MM.1S (cell line): ENCODE results near the gene PCDHGB1.
A peak's percentile ranks its signal among the peaks of the same experiment; 100 is the strongest.
"Not testable (repeated sequence)": the region's sequence is repeated elsewhere in the genome, so short reads cannot be mapped to it uniquely, and the experiment has no call there.

Experiments
- DNase-seq: peaks from one replicate; pipeline ENCODE4 v3.0.0-alpha.2; 2015
- H2AFZ ChIP-seq: fragments of 300-600 bp; sonication (generic); 2 replicates; pipeline ENCODE4 v1.6.0; 2016; ENCODE audit warnings: antibody characterized with exemption, low read length
- H3F3A ChIP-seq: fragments of 300-600 bp; sonication (generic); 2 replicates; pipeline ENCODE4 v1.6.1; 2016; ENCODE audit warnings: mild to moderate bottlenecking, antibody characterized with exemption, low read length, moderate library complexity, mixed read lengths; ENCODE audit not compliant: insufficient read depth
- H3K27ac ChIP-seq: fragments of 300-600 bp; sonication (generic); 2 replicates; pipeline ENCODE4 v1.5.1; 2016; ENCODE audit warnings: mild to moderate bottlenecking, low read length
- H3K27me3 ChIP-seq: fragments of 300-600 bp; sonication (generic); replicated peaks from 2 replicates; pipeline ENCODE4 v1.6.0; 2016; ENCODE audit warnings: low read length; ENCODE audit not compliant: insufficient read depth
- H3K36me3 ChIP-seq: fragments of 300-600 bp; sonication (generic); replicated peaks from 2 replicates; pipeline ENCODE4 v1.6.1; 2016; ENCODE audit warnings: mild to moderate bottlenecking, low read length, mixed read lengths; ENCODE audit not compliant: insufficient read depth
- H3K4me1 ChIP-seq: fragments of 300-600 bp; sonication (generic); 2 replicates; pipeline ENCODE4 v1.6.1; 2016; ENCODE audit warnings: low read length, mixed read lengths
- H3K4me2 ChIP-seq: fragments of 300-600 bp; sonication (generic); 2 replicates; pipeline ENCODE4 v1.6.0; 2016; ENCODE audit warnings: low read depth, low read length
- H3K4me3 ChIP-seq: fragments of 300-600 bp; sonication (generic); 2 replicates; pipeline ENCODE4 v1.5.1; 2016; ENCODE audit warnings: low read length, mixed read lengths
- H3K79me2 ChIP-seq: fragments of 300-600 bp; sonication (generic); 2 replicates; pipeline ENCODE4 v1.6.1; 2016; ENCODE audit warnings: mixed run types, low read length, mixed read lengths
- H3K9ac ChIP-seq: fragments of 300-600 bp; sonication (generic); 2 replicates; pipeline ENCODE4 v1.6.1; 2016; ENCODE audit warnings: low read length, mixed read lengths
- H3K9me2 ChIP-seq: fragments of 300-600 bp; sonication (generic); replicated peaks from 2 replicates; pipeline ENCODE4 v1.6.1; 2016; ENCODE audit warnings: mild to moderate bottlenecking, low read length, mixed read lengths; ENCODE audit not compliant: insufficient read depth
- H3K9me3 ChIP-seq: fragments of 300-600 bp; sonication (generic); replicated peaks from 2 replicates; pipeline ENCODE4 v1.6.1; 2016; ENCODE audit warnings: mild to moderate bottlenecking, low read length, mixed read lengths; ENCODE audit not compliant: insufficient read depth
- H4K20me1 ChIP-seq: fragments of 300-600 bp; sonication (generic); 2 replicates; pipeline ENCODE4 v1.6.1; 2016; ENCODE audit warnings: mild to moderate bottlenecking, low read length, moderate library complexity, mixed read lengths; ENCODE audit not compliant: insufficient read depth
- EZH2 ChIP-seq: fragments of 300-600 bp; sonication (generic); optimal IDR thresholded peaks from 2 replicates; pipeline ENCODE3; 2017; ENCODE audit warnings: low read depth, mild to moderate bottlenecking, antibody characterized with exemption, low read length, mixed read lengths
- EZH2phosphoT487 ChIP-seq: fragments of 300-600 bp; sonication (generic); IDR thresholded peaks from 2 replicates; pipeline ENCODE4 v1.6.1; 2018; ENCODE audit warnings: antibody characterized with exemption, low read length
- TF ChIP-seq, protein P1 (sequence below): fragments of 300-600 bp; sonication (generic); IDR thresholded peaks from 2 replicates; pipeline ENCODE4 v1.5.1; 2016; ENCODE audit warnings: antibody characterized with exemption, low read length, mixed read lengths

The PCDHGB1 gene

DNA sequence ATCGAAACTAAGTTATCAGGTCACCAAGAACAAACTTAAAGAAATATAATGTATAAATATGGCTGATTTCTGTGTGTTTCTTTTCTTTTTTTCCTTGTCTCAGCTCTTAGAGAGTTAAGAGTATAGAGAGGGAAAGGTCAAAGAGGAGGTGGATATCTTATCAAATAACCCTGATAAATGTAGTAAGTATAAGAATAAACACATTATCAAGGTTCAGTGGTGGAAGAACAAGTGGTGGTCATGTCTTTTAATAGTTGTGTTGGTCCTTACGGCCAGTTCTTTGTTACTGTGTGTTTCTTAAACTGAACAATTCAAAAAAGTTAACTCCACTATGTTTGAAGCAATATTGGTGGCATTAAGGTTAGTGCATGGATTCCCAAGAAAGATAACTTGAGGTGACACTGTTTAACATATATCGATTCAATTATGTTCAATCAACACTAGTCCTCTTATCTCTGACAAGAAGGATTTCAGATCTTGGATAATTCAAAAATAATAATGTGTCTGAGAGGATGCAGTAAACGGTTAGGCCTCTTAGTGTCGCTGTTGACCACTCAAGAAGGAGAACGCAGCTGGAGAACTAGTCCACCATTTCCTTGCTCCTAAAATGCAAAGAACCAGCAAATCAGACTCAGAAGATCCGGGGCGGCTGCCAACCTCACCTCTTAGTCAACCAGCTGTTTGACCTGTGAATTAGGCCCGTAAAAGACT is 6.5 kb upstream of the PCDHGB1 start, which contains the start of gene PCDHGA3:
TSS of gene PCDHGA3 (plus strand) at position 588 of the 711 bp plus-strand sequence. CDS start 205 bp downstream, outside the sequence.
- Histone ChIP-seq H3K4me3 (no peak within 1 kb of the TSS), H3K27me3 (no peaks in the 10 kb centered on the region; the same call in 1 of the 2 replicates), H3K9ac (no peak within 1 kb of the TSS), H3K4me2 (no peak within 1 kb of the TSS), H3K27ac (no peak within 1 kb of the TSS), H4K20me1 (no peaks in the 10 kb centered on the region), H3K9me2 (no peaks in the 10 kb centered on the region), H3K36me3 (no peaks in the 10 kb centered on the region), H3K79me2 (no peaks in the 10 kb centered on the region), H3K4me1 (no peaks in the 10 kb centered on the region), H3F3A (no peaks in the 10 kb centered on the region), H2AFZ (no peak within 1 kb of the TSS), H3K9me3 (no peaks in the 10 kb centered on the region)
- no peak for TF ChIP-seq EZH2phosphoT487
- TF ChIP-seq, protein P1, sequence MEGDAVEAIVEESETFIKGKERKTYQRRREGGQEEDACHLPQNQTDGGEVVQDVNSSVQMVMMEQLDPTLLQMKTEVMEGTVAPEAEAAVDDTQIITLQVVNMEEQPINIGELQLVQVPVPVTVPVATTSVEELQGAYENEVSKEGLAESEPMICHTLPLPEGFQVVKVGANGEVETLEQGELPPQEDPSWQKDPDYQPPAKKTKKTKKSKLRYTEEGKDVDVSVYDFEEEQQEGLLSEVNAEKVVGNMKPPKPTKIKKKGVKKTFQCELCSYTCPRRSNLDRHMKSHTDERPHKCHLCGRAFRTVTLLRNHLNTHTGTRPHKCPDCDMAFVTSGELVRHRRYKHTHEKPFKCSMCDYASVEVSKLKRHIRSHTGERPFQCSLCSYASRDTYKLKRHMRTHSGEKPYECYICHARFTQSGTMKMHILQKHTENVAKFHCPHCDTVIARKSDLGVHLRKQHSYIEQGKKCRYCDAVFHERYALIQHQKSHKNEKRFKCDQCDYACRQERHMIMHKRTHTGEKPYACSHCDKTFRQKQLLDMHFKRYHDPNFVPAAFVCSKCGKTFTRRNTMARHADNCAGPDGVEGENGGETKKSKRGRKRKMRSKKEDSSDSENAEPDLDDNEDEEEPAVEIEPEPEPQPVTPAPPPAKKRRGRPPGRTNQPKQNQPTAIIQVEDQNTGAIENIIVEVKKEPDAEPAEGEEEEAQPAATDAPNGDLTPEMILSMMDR, result peak; percentile 37
- DNase-seq, result peak; percentile 38

DNA sequence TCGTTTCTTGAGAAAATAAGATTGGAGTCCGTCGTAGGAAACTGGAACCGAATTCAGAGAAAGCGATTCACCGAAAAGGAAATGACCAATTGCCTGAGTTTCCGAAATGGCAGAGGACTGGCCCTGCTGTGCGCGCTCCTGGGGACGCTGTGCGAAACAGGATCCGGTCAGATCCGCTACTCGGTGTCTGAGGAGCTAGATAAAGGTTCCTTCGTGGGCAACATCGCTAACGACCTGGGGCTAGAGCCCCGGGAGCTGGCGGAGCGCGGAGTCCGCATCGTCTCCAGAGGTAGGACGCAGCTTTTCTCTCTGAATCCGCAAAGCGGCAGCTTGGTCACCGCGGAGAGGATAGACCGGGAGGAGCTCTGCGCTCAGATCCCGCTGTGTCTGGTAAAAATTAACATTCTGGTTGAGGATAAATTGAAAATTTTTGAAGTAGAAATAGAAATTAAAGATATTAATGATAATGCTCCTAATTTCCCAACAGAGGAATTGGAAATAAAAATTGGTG is 5.9 kb upstream of the PCDHGB1 start:
- H3K9ac ChIP-seq, result no peak overlapping the region
- H3K27ac ChIP-seq, result no peak overlapping the region
- H3K36me3 ChIP-seq, result no peaks in the 10 kb centered on the region

DNA sequence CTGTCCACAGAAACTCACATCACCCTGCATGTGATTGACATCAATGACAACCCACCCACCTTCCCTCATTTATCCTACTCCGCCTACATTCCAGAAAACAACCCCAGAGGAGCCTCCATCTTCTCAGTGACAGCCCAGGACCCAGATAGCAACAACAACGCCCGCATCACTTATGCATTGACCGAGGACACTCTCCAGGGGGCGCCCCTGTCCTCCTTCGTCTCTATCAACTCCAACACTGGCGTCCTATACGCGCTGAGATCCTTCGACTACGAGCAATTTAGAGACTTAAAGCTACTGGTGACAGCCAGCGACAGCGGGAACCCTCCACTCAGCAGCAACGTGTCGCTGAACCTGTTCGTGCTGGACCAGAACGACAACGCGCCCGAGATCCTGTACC is 4.6 kb upstream of the PCDHGB1 start:
- no peak overlapping the region for H2AFZ ChIP-seq
- H3K27ac ChIP-seq, result no peak overlapping the region
- no peaks in the 10 kb centered on the region for H3K4me1 ChIP-seq
- no peaks in the 10 kb centered on the region; the same call in 1 of the 2 replicates for H3K27me3 ChIP-seq
- H3F3A ChIP-seq, result no peaks in the 10 kb centered on the region
- H3K4me3 ChIP-seq, result no peak overlapping the region
- no peaks in the 10 kb centered on the region for H3K9me2 ChIP-seq
- no peaks in the 10 kb centered on the region for H3K9me3 ChIP-seq
- TF ChIP-seq EZH2 (no peak), EZH2phosphoT487 (no peak)
- TF ChIP-seq, protein P1, result no peak
- no peak overlapping the region for H3K9ac ChIP-seq
- H3K4me2 ChIP-seq, result no peak overlapping the region
- no peak for DNase-seq
- no peaks in the 10 kb centered on the region for H4K20me1 ChIP-seq
- no peaks in the 10 kb centered on the region for H3K79me2 ChIP-seq
- H3K36me3 ChIP-seq, result no peaks in the 10 kb centered on the region

More for the DNA sequence above, 5.9 kb upstream of the PCDHGB1 start:
- Histone ChIP-seq H3K4me2 (no peak overlapping the region), H3K79me2 (no peaks in the 10 kb centered on the region), H3K27me3 (no peaks in the 10 kb centered on the region; the same call in 1 of the 2 replicates), H4K20me1 (no peaks in the 10 kb centered on the region), H3K9me3 (no peaks in the 10 kb centered on the region), H3K4me3 (no peak overlapping the region), H3F3A (no peaks in the 10 kb centered on the region), H2AFZ (no peak overlapping the region), H3K9me2 (no peaks in the 10 kb centered on the region), H3K4me1 (no peaks in the 10 kb centered on the region)
- TF ChIP-seq, protein P1, result no peak
- TF ChIP-seq EZH2phosphoT487, result no peak
- TF ChIP-seq EZH2, result no peak
- DNase-seq, result no peak

DNA sequence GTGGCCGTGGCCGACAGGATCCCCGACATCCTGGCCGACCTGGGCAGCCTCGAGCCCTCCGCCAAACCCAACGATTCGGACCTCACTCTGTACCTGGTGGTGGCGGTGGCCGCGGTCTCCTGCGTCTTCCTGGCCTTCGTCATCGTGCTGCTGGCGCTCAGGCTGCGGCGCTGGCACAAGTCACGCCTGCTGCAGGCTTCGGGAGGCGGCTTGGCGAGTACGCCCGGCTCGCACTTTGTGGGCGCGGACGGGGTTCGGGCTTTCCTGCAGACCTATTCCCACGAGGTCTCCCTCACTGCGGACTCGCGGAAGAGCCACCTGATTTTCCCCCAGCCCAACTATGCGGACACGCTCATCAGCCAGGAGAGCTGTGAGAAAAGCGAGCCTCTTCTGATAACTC is 3.9 kb upstream of the PCDHGB1 start:
- H3K9ac ChIP-seq, H3K27me3 ChIP-seq, H3K4me3 ChIP-seq, H3K9me2 ChIP-seq, H3K4me1 ChIP-seq, DNase-seq, H3F3A ChIP-seq, H3K36me3 ChIP-seq, H4K20me1 ChIP-seq, H3K4me2 ChIP-seq, H3K9me3 ChIP-seq, H2AFZ ChIP-seq, H3K79me2 ChIP-seq, H3K27ac ChIP-seq: not testable (repeated sequence)
